Gastrocnemius medialis (tissue), 4 donors: ENCODE measurements around the gene NAALADL1.

Source experiments
- POLR2A ChIP-seq, 2 donors: fragments of 450-650 bp; IDR thresholded peaks; one replicate each; pipeline ENCODE4 v1.6.1; 2017; ENCODE audit warnings: antibody characterized with exemption in 2 of 2, mild to moderate bottlenecking in 2 of 2, moderate library complexity in 2 of 2
- TF ChIP-seq, protein P1 (sequence below), 5 experiments: fragments of 450-650 bp in 3 of 5; fragments of 200-600 bp in 2 of 5; sonication (generic) in 2 of 5; IDR thresholded peaks in 4 of 5; conservative IDR thresholded peaks in 1 of 5; 1 replicate in 4 of 5; 2 replicates in 1 of 5; pipeline ENCODE4 v1.5.1; 2016 to 2019; ENCODE audit warnings: antibody characterized with exemption in 5 of 5, mild to moderate bottlenecking in 3 of 5, moderate library complexity in 3 of 5

DNA sequence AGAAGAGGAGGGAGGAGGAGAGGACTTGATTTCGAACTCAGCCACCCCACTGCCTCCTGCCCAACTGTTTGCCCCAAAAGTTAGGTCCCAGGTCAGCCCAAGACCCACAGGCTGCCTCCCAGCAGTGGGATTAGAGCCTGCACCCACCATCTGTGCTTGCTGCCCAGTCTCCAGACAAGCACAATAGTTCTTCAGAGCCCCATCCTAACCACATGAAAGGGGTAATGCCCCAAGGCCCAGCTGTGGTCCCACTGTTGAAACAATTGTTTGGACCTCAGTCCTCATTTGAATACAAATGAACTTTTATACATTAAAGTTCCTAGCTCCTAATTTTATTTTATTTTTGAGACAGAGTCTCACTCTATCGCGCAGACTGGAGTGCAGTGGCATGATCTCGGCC is 32.3 kb upstream of the NAALADL1 start:
- TF ChIP-seq, protein P1, sequence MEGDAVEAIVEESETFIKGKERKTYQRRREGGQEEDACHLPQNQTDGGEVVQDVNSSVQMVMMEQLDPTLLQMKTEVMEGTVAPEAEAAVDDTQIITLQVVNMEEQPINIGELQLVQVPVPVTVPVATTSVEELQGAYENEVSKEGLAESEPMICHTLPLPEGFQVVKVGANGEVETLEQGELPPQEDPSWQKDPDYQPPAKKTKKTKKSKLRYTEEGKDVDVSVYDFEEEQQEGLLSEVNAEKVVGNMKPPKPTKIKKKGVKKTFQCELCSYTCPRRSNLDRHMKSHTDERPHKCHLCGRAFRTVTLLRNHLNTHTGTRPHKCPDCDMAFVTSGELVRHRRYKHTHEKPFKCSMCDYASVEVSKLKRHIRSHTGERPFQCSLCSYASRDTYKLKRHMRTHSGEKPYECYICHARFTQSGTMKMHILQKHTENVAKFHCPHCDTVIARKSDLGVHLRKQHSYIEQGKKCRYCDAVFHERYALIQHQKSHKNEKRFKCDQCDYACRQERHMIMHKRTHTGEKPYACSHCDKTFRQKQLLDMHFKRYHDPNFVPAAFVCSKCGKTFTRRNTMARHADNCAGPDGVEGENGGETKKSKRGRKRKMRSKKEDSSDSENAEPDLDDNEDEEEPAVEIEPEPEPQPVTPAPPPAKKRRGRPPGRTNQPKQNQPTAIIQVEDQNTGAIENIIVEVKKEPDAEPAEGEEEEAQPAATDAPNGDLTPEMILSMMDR (IDR thresholded peaks at IDR 0.05 in 4 of 5, conservative IDR thresholded peaks at IDR 0.05 in 1 of 5), result no peak
- TF ChIP-seq POLR2A (IDR thresholded peaks at IDR 0.05), result no peak
